ENCODE results near the gene SYTL3. TPM values are rescaled to one million over a fixed set of nuclear protein-coding genes. Genes with fewer than 3 reads are reported as not detected.
"Not testable (repeated sequence)": the region's sequence is repeated elsewhere in the genome, so short reads cannot be mapped to it uniquely, and the experiment has no call there.

SYTL3 gene
- total RNA-seq, 2 donors from 2014 or later: 0.58 to 0.79 TPM

GRCh38 chr6:158669145-158670035 is 19.5 kb downstream of the SYTL3 start:
- Histone ChIP-seq H3K9me3 (ENCODE audit: control insufficient read depth, low read length) (no peaks in the 10 kb centered on the region), H3K9ac (ENCODE audit: extremely low read depth, low read length, poor library complexity, severe bottlenecking) (no peak overlapping the region), H3K27me3 (ENCODE audit: control insufficient read depth, insufficient read depth, low read length, poor library complexity, severe bottlenecking) (peaks cover 10% of the 10 kb centered on the region), H3K4me1 (ENCODE audit: control insufficient read depth, insufficient read depth, low read length) (no peaks in the 10 kb centered on the region), H3K27ac (ENCODE audit: low read depth, low read length) (no peak overlapping the region), H3K4me3 (ENCODE audit: low read length) (no peak overlapping the region), H3K36me3 (ENCODE audit: control insufficient read depth, insufficient read depth, low read length) (no peaks in the 10 kb centered on the region)
- TF ChIP-seq CTCF (conservative IDR thresholded peaks at IDR 0.05): no peak
- Mint-ChIP-seq H3K27me3 (ENCODE audit: insufficient read depth) (peaks cover 6% of the 10 kb centered on the region), H3K27ac (no peak overlapping the region), H3K4me3 (no peak overlapping the region), H3K36me3 (ENCODE audit: low read depth) (no peaks in the 10 kb centered on the region), H3K4me1 (no peaks in the 10 kb centered on the region), H3K9me3 (no peaks in the 10 kb centered on the region)
- WGBS, 2 experiments (ENCODE audit: insufficient coverage in 1 of 2, insufficient read length in 1 of 2): 85 to 87% methylated on average over 2 to 7 of the region's 7 CpGs
- peak; percentile 20 for DNase-seq

- not testable (repeated sequence) for H3K27ac ChIP-seq (ENCODE audit: low read depth, low read length); H3K27me3 ChIP-seq (ENCODE audit: control insufficient read depth, insufficient read depth, low read length, poor library complexity, severe bottlenecking); H3K4me3 ChIP-seq (ENCODE audit: low read length); H3K9me3 Mint-ChIP-seq; H3K36me3 Mint-ChIP-seq (ENCODE audit: low read depth); H3K27ac Mint-ChIP-seq; H3K4me1 Mint-ChIP-seq; H3K4me3 Mint-ChIP-seq; DNase-seq; H3K27me3 Mint-ChIP-seq (ENCODE audit: insufficient read depth); H3K9me3 ChIP-seq (ENCODE audit: control insufficient read depth, low read length); H3K4me1 ChIP-seq (ENCODE audit: control insufficient read depth, insufficient read depth, low read length); H3K9ac ChIP-seq (ENCODE audit: extremely low read depth, low read length, poor library complexity, severe bottlenecking); H3K36me3 ChIP-seq (ENCODE audit: control insufficient read depth, insufficient read depth, low read length)
- WGBS, 2 experiments (ENCODE audit: insufficient coverage in 1 of 2, insufficient read length in 1 of 2): 89 to 91% methylated on average over 4 to 8 of the region's 8 CpGs
Observed at GRCh38 chr6:158672119-158672518, 22.3 kb downstream of the SYTL3 start.

- Histone ChIP-seq H3K36me3 (ENCODE audit: control insufficient read depth, insufficient read depth, low read length) (no peaks in the 10 kb centered on the region), H3K9me3 (ENCODE audit: control insufficient read depth, low read length) (no peaks in the 10 kb centered on the region), H3K4me1 (ENCODE audit: control insufficient read depth, insufficient read depth, low read length) (no peaks in the 10 kb centered on the region), H3K27me3 (ENCODE audit: control insufficient read depth, insufficient read depth, low read length, poor library complexity, severe bottlenecking) (peaks cover 2% of the 10 kb centered on the region), H3K4me3 (ENCODE audit: low read length) (no peak overlapping the region), H3K27ac (ENCODE audit: low read depth, low read length) (no peak overlapping the region), H3K9ac (ENCODE audit: extremely low read depth, low read length, poor library complexity, severe bottlenecking) (no peak overlapping the region)
- 93 to 97% methylated on average over 5 to 6 of the region's 6 CpGs for WGBS, 2 experiments (ENCODE audit: insufficient coverage in 1 of 2, insufficient read length in 1 of 2)
- DNase-seq: peak; percentile 27
- Mint-ChIP-seq H3K27me3 (ENCODE audit: insufficient read depth) (no peaks in the 10 kb centered on the region), H3K4me3 (no peak overlapping the region), H3K27ac (no peak overlapping the region), H3K9me3 (peaks cover 1% of the 10 kb centered on the region), H3K4me1 (peaks cover 5% of the 10 kb centered on the region), H3K36me3 (ENCODE audit: low read depth) (no peaks in the 10 kb centered on the region)
- TF ChIP-seq CTCF (conservative IDR thresholded peaks at IDR 0.05): no peak
Observed at GRCh38 chr6:158672726-158673125, 22.9 kb downstream of the SYTL3 start.

Measured in endodermal cell (in vitro differentiated cells).